DND-41 (cell line): ENCODE results near the gene NXPE3.

Experiments used
- EZH2 ChIP-seq: IDR thresholded peaks from 3 replicates; pipeline ENCODE4 v1.6.1; 2012; ENCODE audit warnings: borderline replicate concordance, low read depth, mild to moderate bottlenecking, moderate library complexity, low read length, inconsistent platforms; ENCODE audit not compliant: severe bottlenecking
- TF ChIP-seq, protein P1 (sequence below): IDR thresholded peaks from 2 replicates; pipeline ENCODE4 v1.5.1; 2012; ENCODE audit warnings: borderline replicate concordance, low read length, moderate library complexity, mild to moderate bottlenecking; ENCODE audit not compliant: poor library complexity, severe bottlenecking; ENCODE audit errors: extremely low read depth

DNA sequence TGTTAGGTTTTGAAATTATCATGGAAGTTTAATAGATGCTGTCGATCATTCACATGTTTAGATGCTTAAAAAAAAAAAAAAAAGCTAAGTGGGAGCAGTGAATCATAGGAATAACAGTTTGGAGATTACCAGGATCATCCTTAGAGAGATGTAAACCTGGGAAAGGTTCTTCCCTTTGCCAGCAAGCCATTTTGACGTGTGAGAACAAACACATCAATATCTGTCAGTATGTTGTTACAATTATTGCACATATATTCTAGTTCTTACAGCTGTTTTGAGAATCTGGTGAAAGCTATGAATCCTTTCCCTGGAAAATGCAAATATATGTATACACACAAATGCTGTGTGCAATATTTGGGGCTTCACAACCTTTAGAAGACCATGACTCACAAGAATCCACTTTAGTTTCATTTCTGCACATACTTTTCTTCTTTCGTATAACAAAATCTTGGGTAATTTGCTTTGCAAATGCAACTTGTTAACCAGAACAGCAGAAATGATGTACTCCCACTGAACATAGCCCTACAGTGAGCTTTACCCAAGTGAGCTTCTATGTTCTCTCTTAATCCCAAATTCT is 82.3 kb downstream of the NXPE3 start:
- TF ChIP-seq, protein P1, sequence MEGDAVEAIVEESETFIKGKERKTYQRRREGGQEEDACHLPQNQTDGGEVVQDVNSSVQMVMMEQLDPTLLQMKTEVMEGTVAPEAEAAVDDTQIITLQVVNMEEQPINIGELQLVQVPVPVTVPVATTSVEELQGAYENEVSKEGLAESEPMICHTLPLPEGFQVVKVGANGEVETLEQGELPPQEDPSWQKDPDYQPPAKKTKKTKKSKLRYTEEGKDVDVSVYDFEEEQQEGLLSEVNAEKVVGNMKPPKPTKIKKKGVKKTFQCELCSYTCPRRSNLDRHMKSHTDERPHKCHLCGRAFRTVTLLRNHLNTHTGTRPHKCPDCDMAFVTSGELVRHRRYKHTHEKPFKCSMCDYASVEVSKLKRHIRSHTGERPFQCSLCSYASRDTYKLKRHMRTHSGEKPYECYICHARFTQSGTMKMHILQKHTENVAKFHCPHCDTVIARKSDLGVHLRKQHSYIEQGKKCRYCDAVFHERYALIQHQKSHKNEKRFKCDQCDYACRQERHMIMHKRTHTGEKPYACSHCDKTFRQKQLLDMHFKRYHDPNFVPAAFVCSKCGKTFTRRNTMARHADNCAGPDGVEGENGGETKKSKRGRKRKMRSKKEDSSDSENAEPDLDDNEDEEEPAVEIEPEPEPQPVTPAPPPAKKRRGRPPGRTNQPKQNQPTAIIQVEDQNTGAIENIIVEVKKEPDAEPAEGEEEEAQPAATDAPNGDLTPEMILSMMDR, result no peak
- no peak for TF ChIP-seq EZH2
